Esophagus muscularis mucosa (tissue), 4 donors: ENCODE results near the gene LHPP. TPM values are rescaled to one million over a fixed set of nuclear protein-coding genes. Genes with fewer than 3 reads are reported as not detected.
"Not testable (repeated sequence)": the region's sequence is repeated elsewhere in the genome, so short reads cannot be mapped to it uniquely, and the experiment has no call there.

Experiments used
- DNase-seq: peaks from one replicate; pipeline ENCODE4 v3.0.0-alpha.2; 2017; ENCODE audit errors: extremely low spot score
- H3K27ac ChIP-seq, 4 donors: fragments of 200-600 bp; sonication (generic); replicated peaks in 1 of 4; 1 replicate in 3 of 4; 2 replicates in 1 of 4; pipeline ENCODE4 v1.5.1; 2016 to 2019; ENCODE audit warnings: mild to moderate bottlenecking in 1 of 4
- H3K27me3 ChIP-seq, 4 donors: fragments of 200-600 bp; sonication (generic); one replicate each; pipeline versions ENCODE4 v1.5.1 to v1.6.0; 2016 to 2019
- H3K36me3 ChIP-seq, 4 donors: fragments of 200-600 bp; sonication (generic); one replicate each; pipeline ENCODE4 v1.5.1; 2016 to 2019
- H3K4me1 ChIP-seq, 4 donors: fragments of 200-600 bp; sonication (generic); one replicate each; pipeline ENCODE4 v1.5.1; 2016 to 2019
- H3K4me3 ChIP-seq, 4 donors: fragments of 200-600 bp; sonication (generic); 1 replicate in 2 of 4; 2 replicates in 2 of 4; pipeline ENCODE4 v1.5.1; 2016 to 2019; ENCODE audit warnings: mild to moderate bottlenecking in 4 of 4, moderate library complexity in 1 of 4
- H3K9me3 ChIP-seq, 4 donors: fragments of 200-600 bp; sonication (generic); 1 replicate in 3 of 4; 2 replicates in 1 of 4; pipeline ENCODE4 v1.5.1; 2016 to 2019
- EP300 ChIP-seq: sonication (generic); formaldehyde crosslinking; IDR thresholded peaks from one replicate; pipeline ENCODE4 v1.6.1; 2017; ENCODE audit warnings: antibody characterized with exemption
- POLR2A ChIP-seq: fragments of 450-650 bp; IDR thresholded peaks from one replicate; pipeline ENCODE4 v1.6.1; 2017; ENCODE audit warnings: antibody characterized with exemption, moderate library complexity, mild to moderate bottlenecking, low read depth
- POLR2AphosphoS5 ChIP-seq, 2 donors: sonication (generic); formaldehyde crosslinking; IDR thresholded peaks; one replicate each; pipeline ENCODE4 v1.6.1; 2017; ENCODE audit warnings: antibody characterized with exemption in 2 of 2
- WGBS: methylation state at CpG from one replicate; pipeline ENCODE4 v1.1.5; 2018; 5-methylcytosine and 5-hydroxymethylcytosine counted together
- intact Hi-C: fragments of 100-400 bp; cut with DNase I; formaldehyde crosslinking; loops from one replicate; pipeline ENCODE4 v1.15.1; 2023
- total RNA-seq, 4 donors: library from RNA; depleted of rRNA; stranded (reverse); fragments of >200 nt; gene quantifications; one replicate each; pipeline versions ENCODE4 v1.1.0 to v1.2.1, GENCODE V29; 2016
- TF ChIP-seq, protein P1 (sequence below), 3 experiments: fragments of 200-600 bp in 2 of 3; fragments of 450-650 bp in 1 of 3; sonication (generic) in 2 of 3; IDR thresholded peaks; one replicate each; pipeline ENCODE4 v1.5.1; 2017 to 2019; ENCODE audit warnings: antibody characterized with exemption in 3 of 3, mild to moderate bottlenecking in 2 of 3, moderate library complexity in 1 of 3

LHPP gene
- total RNA-seq, 4 donors from 2014 or later, result 10.8 to 20.9 (median 15.7) TPM

DNA sequence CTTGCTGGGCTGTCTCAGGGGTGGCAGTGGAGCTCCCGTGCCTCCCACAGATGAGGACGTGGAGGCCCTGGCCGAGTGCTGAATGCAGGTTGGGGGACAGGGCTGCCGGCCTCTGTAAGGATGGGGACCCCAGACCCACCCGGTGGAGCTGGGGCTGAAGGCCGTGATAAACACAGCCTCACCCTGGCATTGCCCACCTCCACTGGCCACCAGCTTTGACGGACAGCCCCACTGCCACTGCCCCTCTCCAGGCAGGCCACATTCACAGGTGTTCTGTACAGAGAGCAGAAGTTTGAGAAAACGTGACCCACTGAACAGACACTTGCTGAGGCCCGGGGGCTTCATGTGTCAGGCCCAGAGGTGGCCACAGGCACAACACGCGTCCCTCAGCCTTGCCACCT is 126.2 kb downstream of the LHPP start:
- WGBS, result 83% methylated on average over 7 of the region's 11 CpGs
- H3K4me3 ChIP-seq, result no peak overlapping the region
- peaks cover 15 to 26% (median 18%) of the 10 kb centered on the region in 4 donors for H3K4me1 ChIP-seq
- no peak for DNase-seq
- TF ChIP-seq POLR2AphosphoS5 (IDR thresholded peaks at IDR 0.05) (no peak), POLR2A (no peak), EP300 (no peak)
- TF ChIP-seq, protein P1, sequence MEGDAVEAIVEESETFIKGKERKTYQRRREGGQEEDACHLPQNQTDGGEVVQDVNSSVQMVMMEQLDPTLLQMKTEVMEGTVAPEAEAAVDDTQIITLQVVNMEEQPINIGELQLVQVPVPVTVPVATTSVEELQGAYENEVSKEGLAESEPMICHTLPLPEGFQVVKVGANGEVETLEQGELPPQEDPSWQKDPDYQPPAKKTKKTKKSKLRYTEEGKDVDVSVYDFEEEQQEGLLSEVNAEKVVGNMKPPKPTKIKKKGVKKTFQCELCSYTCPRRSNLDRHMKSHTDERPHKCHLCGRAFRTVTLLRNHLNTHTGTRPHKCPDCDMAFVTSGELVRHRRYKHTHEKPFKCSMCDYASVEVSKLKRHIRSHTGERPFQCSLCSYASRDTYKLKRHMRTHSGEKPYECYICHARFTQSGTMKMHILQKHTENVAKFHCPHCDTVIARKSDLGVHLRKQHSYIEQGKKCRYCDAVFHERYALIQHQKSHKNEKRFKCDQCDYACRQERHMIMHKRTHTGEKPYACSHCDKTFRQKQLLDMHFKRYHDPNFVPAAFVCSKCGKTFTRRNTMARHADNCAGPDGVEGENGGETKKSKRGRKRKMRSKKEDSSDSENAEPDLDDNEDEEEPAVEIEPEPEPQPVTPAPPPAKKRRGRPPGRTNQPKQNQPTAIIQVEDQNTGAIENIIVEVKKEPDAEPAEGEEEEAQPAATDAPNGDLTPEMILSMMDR (IDR thresholded peaks at IDR 0.05), result no peak
- H3K9me3 ChIP-seq, result peaks cover 0 to 8% (median 3%) of the 10 kb centered on the region in 4 donors
- peak overlapping the region in 1 of 4 donors; percentile 68 for H3K27ac ChIP-seq
- no peaks in the 10 kb centered on the region for H3K27me3 ChIP-seq
- no peaks in the 10 kb centered on the region for H3K36me3 ChIP-seq
- intact Hi-C loops, result no loop called here

DNA sequence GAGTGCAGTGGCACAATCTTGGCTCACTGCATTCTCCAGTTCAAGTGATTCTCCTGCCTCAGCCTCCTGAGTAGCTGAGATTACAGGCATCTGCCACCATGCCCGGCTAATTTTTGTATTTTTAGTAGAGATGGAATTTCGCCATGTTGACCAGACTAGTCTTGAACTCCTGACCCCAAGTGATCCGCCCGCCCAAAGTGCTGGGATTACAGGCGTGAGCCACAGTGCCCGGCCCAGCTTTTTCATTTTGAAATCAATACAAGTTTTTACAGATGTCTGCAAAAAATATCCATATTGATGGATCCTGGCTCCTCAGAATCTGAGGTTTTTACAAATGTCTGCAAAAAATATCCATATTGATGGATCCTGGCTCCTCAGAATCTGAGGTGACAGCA is 126.7 kb downstream of the LHPP start:
- H3K27me3 ChIP-seq, intact Hi-C loops, H3K4me3 ChIP-seq, H3K9me3 ChIP-seq, H3K36me3 ChIP-seq, DNase-seq: not testable (repeated sequence)
- Histone ChIP-seq H3K4me1 (peaks cover 15 to 26% (median 18%) of the 10 kb centered on the region in 4 donors), H3K27ac (peak overlapping the region in 3 of 4 donors; percentile 55 to 68 (median 68))
- 58% methylated on average over 6 of the region's 6 CpGs for WGBS

DNA sequence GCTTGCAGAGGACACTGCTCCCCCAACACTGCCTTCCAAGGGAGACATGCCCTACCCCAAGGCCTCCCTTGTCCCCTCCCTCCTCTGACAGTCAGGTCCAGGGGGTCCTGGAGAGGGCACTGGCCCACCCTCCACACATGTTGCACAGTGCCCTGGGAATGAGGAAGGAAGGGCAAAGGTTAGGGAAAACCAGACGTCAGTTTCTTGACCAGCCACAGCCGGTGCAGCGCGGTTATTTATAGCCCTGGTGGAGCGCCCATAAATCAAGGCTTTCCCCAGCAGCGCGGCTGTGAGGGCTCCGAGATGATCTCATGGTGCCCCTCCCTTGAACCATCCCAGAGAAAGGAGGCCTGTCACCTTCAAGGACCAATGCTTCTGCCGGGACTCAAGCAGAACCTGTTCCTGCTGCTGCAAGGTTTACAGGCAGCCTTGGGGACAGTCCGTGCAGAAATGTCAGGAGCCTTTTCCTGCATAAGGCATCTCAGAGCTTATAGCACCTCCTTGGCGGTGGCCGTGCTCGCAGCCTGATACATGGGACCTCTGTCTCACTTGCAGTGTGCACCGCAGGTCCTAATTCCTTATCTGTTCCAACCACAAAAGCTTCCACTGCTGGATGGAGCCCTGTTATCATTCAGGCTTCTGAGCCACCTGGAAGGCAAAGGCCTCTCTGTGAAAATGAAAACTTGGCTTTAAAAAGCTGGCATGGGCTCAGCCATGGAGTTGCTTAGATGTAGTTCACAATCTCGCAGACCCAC is 127.3 kb downstream of the LHPP start:
- no peak for DNase-seq
- H3K4me3 ChIP-seq, result no peak overlapping the region
- no peaks in the 10 kb centered on the region for H3K27me3 ChIP-seq
- H3K4me1 ChIP-seq, result peaks cover 15 to 26% (median 18%) of the 10 kb centered on the region in 4 donors
- intact Hi-C loops, result no loop called here
- H3K27ac ChIP-seq, result peak overlapping the region in 3 of 4 donors; percentile 55 to 68 (median 68)
- TF ChIP-seq POLR2AphosphoS5 (IDR thresholded peaks at IDR 0.05), result peak; percentile 44 to 57
- TF ChIP-seq, protein P1 (IDR thresholded peaks at IDR 0.05), result no peak
- WGBS, result 16% methylated on average over 15 of the region's 15 CpGs
- H3K36me3 ChIP-seq, result no peaks in the 10 kb centered on the region
- H3K9me3 ChIP-seq, result peaks cover 0 to 8% (median 3%) of the 10 kb centered on the region in 4 donors

DNA sequence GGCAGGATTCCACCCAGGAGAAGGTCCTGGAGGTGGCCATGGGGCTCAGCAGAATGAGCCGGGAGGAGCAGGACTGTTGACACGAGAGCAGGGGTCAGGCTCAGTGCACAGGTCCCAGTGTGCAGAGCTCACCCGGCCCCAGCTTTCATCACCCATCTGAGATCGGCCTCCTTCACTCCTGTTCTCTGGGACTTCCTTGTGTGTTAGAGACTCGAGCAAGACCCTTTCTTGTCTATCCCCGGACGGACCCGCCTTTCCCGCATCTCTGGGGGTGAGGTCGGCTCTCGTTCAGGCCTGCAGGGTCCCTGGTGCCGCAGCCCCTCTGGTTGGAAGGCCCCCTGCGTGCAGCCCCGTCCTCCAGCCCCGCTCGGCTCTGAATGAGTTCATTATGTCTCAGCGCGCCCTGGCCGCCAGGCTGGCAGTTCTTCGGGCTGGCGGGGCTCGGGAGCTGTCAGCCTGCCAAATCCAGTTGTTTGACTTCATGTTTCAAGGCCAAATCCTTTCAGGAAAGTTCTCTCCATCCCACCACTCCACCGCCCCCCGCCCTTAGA is 127.9 kb downstream of the LHPP start:
- Histone ChIP-seq H3K27ac (peak overlapping the region in 3 of 4 donors; percentile 55 to 68 (median 68)), H3K36me3 (no peaks in the 10 kb centered on the region), H3K4me1 (peaks cover 15 to 26% (median 18%) of the 10 kb centered on the region in 4 donors), H3K9me3 (peaks cover 0 to 8% (median 3%) of the 10 kb centered on the region in 4 donors), H3K27me3 (no peaks in the 10 kb centered on the region), H3K4me3 (no peak overlapping the region)
- TF ChIP-seq POLR2A, result no peak
- no peak for TF ChIP-seq POLR2AphosphoS5 (IDR thresholded peaks at IDR 0.05)
- no peak for TF ChIP-seq EP300
- TF ChIP-seq, protein P1 (IDR thresholded peaks at IDR 0.05), result no peak
- no peak for DNase-seq
- intact Hi-C loops, result no loop called here
- WGBS, result 73% methylated on average over 19 of the region's 24 CpGs

DNA sequence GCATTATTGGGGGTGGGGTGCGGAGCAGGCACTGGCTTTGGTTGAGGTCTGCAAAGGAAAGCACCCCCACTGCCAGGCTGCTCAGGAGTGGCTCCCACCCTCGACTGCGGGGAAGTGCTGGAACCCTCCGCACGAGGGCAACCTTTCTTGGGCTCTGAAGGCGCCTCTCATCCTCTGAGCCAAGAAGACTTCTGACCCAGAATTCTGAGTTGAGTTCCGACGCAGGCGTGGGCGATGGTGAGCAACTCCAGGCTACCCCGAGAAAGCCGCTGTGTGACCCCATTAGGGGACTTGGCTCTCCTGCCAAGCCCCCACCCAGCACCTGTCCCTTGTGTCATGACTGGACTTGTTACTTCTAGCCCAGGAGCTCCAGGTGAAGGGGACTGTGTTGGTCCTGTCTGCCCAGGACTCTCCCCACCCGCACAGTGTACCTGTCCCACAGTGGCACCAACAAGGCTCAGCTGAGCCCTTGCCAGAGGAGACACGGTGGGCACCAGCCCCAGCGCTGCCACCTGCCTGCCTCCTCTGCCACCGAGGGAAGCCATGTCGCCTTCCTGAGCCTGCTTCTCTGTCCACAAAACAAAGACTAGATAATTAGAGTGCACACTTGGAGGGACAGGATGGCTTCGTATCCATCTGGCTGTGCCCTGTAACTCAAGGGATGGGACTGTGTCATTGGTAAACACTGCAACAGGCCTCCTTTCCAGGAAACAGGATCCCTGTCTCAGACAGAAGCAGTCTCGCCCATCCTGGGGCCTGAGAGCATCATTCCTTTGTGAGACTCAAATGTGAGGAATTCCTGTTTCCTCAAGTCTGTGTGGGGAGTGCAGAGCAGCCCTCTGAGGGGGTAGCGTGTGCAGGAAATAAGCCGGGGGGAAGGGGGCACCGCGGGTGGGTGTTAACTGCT is 128.8 kb downstream of the LHPP start:
- TF ChIP-seq, protein P1 (IDR thresholded peaks at IDR 0.05), result no peak
- TF ChIP-seq EP300 (no peak), POLR2A (no peak)
- no peaks in the 10 kb centered on the region for H3K36me3 ChIP-seq
- DNase-seq, result no peak
- H3K4me1 ChIP-seq, result peaks cover 15 to 26% (median 18%) of the 10 kb centered on the region in 4 donors
- peaks cover 0 to 8% (median 3%) of the 10 kb centered on the region in 4 donors for H3K9me3 ChIP-seq
- 90% methylated on average over 15 of the region's 23 CpGs for WGBS
- H3K4me3 ChIP-seq, result no peak overlapping the region
- intact Hi-C loops, result no loop called here
- peak overlapping the region in 1 of 4 donors; percentile 68 for H3K27ac ChIP-seq
- no peaks in the 10 kb centered on the region for H3K27me3 ChIP-seq
